H1 (cell line): ENCODE results near the gene PRRC2C. TPM values are rescaled to one million over a fixed set of nuclear protein-coding genes. Genes with fewer than 3 reads are reported as not detected.

Experiments used
- BRCA1 ChIP-seq: IDR thresholded peaks from 2 replicates; pipeline ENCODE4 v1.6.1; 2012; ENCODE audit warnings: low read depth, low read length, improper control_type of control experiment
- CHD2 ChIP-seq: IDR thresholded peaks from 2 replicates; pipeline ENCODE4 v1.6.1; 2012; ENCODE audit warnings: low read length, improper control_type of control experiment
- KDM1A ChIP-seq: fragments of 200-600, 300-600 bp; sonication (generic); IDR thresholded peaks from 2 replicates; pipeline ENCODE4 v1.7.1; 2016; ENCODE audit warnings: mild to moderate bottlenecking, low read length, borderline replicate concordance
- KDM5A ChIP-seq: fragments of 200-600 bp; IDR thresholded peaks from 2 replicates; pipeline ENCODE4 v1.7.1; 2012; ENCODE audit warnings: mild to moderate bottlenecking, low read length, inconsistent platforms, mixed read lengths
- MAFK ChIP-seq: IDR thresholded peaks from 2 replicates; pipeline ENCODE4 v1.6.1; 2012; ENCODE audit warnings: low read depth, mild to moderate bottlenecking, improper control_type of control experiment, low read length
- RAD21 ChIP-seq, 2 experiments: IDR thresholded peaks in 1 of 2; conservative IDR thresholded peaks in 1 of 2; 2 replicates each; pipeline ENCODE4 v1.6.1; 2011; ENCODE audit warnings: low read depth in 2 of 2, low read length in 2 of 2, improper control_type of control experiment in 1 of 2, inconsistent platforms in 1 of 2, mild to moderate bottlenecking in 1 of 2, moderate library complexity in 1 of 2
- RNF2 ChIP-seq: fragments of 200-900, 300-1000 bp; sonication (generic); IDR thresholded peaks from 2 replicates; pipeline ENCODE4 v1.7.1; 2016; ENCODE audit warnings: borderline replicate concordance, low read depth, mild to moderate bottlenecking, antibody characterized with exemption, low read length; ENCODE audit not compliant: poor library complexity, severe bottlenecking; ENCODE audit errors: missing control alignments
- SP1 ChIP-seq: IDR thresholded peaks from 2 replicates; pipeline ENCODE4 v1.6.1; 2011; ENCODE audit warnings: low read depth, low read length
- SUZ12 ChIP-seq: fragments of 200-600 bp; sonication (generic); IDR thresholded peaks from 2 replicates; pipeline ENCODE4 v1.6.1; 2012; ENCODE audit warnings: mild to moderate bottlenecking, inconsistent platforms, low read length, moderate library complexity, mixed read lengths
- polyA plus RNA-seq, 7 experiments: library from polyadenylated mRNA; depleted of rRNA in 3 of 7; stranded (reverse) in 5 of 7; unstranded in 2 of 7; fragments of >200 nt in 5 of 7; fragments of 200-250 nt in 2 of 7; gene quantifications; 1 replicate in 5 of 7; 2 replicates in 1 of 7; 4 replicates in 1 of 7; pipeline versions ENCODE4 v1.2.1 to v1.2.3, GENCODE V29; 2011 to 2013; ENCODE audit warnings: missing spikeins in 2 of 7, mixed read lengths in 2 of 7
- total RNA-seq: library from RNA; stranded (reverse); fragmentation: NEBNext Ultra II Directional; extraction: Animal tissue kit (Norgen Biotek cat#: 25700); gene quantifications from 2 replicates; pipeline ENCODE4 v1.2.1, GENCODE V29; 2021
- TF ChIP-seq, protein P1 (sequence below): fragments of 300-600 bp; sonication (generic); IDR thresholded peaks from 2 replicates; pipeline ENCODE4 v1.7.1; 2012; ENCODE audit warnings: low read length, moderate library complexity, mild to moderate bottlenecking, inconsistent platforms; ENCODE audit not compliant: insufficient replicate concordance
- TF ChIP-seq, protein P2 (sequence below): IDR thresholded peaks from 2 replicates; pipeline ENCODE4 v1.6.1; 2012; ENCODE audit warnings: inconsistent platforms

PRRC2C gene
- total and polyA plus RNA-seq, 2 of the 8 experiments (the other 6 are each of a cell fraction or from before 2014, with no cell fraction given): 125 to 264 TPM

DNA sequence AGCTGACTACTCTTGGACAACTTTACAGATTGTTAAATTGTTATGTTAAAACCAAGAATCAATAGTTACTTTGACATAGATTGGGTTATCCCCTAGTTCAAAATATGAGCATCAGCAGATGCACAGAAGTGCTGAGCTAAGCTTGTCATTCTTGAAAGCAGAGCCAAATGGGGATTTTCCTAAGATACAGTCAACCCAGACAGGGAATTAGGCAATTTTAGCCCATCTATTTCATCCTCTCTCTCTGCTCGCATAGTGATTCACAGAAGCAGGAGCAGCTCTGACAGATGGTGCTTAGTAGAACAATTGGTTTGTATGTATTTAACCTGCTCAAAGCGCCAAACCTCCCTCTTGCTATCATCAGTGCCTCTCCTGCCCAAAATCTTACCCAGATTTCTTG lies 27.9 kb upstream of the PRRC2C start (continued):
- TF ChIP-seq, protein P1, sequence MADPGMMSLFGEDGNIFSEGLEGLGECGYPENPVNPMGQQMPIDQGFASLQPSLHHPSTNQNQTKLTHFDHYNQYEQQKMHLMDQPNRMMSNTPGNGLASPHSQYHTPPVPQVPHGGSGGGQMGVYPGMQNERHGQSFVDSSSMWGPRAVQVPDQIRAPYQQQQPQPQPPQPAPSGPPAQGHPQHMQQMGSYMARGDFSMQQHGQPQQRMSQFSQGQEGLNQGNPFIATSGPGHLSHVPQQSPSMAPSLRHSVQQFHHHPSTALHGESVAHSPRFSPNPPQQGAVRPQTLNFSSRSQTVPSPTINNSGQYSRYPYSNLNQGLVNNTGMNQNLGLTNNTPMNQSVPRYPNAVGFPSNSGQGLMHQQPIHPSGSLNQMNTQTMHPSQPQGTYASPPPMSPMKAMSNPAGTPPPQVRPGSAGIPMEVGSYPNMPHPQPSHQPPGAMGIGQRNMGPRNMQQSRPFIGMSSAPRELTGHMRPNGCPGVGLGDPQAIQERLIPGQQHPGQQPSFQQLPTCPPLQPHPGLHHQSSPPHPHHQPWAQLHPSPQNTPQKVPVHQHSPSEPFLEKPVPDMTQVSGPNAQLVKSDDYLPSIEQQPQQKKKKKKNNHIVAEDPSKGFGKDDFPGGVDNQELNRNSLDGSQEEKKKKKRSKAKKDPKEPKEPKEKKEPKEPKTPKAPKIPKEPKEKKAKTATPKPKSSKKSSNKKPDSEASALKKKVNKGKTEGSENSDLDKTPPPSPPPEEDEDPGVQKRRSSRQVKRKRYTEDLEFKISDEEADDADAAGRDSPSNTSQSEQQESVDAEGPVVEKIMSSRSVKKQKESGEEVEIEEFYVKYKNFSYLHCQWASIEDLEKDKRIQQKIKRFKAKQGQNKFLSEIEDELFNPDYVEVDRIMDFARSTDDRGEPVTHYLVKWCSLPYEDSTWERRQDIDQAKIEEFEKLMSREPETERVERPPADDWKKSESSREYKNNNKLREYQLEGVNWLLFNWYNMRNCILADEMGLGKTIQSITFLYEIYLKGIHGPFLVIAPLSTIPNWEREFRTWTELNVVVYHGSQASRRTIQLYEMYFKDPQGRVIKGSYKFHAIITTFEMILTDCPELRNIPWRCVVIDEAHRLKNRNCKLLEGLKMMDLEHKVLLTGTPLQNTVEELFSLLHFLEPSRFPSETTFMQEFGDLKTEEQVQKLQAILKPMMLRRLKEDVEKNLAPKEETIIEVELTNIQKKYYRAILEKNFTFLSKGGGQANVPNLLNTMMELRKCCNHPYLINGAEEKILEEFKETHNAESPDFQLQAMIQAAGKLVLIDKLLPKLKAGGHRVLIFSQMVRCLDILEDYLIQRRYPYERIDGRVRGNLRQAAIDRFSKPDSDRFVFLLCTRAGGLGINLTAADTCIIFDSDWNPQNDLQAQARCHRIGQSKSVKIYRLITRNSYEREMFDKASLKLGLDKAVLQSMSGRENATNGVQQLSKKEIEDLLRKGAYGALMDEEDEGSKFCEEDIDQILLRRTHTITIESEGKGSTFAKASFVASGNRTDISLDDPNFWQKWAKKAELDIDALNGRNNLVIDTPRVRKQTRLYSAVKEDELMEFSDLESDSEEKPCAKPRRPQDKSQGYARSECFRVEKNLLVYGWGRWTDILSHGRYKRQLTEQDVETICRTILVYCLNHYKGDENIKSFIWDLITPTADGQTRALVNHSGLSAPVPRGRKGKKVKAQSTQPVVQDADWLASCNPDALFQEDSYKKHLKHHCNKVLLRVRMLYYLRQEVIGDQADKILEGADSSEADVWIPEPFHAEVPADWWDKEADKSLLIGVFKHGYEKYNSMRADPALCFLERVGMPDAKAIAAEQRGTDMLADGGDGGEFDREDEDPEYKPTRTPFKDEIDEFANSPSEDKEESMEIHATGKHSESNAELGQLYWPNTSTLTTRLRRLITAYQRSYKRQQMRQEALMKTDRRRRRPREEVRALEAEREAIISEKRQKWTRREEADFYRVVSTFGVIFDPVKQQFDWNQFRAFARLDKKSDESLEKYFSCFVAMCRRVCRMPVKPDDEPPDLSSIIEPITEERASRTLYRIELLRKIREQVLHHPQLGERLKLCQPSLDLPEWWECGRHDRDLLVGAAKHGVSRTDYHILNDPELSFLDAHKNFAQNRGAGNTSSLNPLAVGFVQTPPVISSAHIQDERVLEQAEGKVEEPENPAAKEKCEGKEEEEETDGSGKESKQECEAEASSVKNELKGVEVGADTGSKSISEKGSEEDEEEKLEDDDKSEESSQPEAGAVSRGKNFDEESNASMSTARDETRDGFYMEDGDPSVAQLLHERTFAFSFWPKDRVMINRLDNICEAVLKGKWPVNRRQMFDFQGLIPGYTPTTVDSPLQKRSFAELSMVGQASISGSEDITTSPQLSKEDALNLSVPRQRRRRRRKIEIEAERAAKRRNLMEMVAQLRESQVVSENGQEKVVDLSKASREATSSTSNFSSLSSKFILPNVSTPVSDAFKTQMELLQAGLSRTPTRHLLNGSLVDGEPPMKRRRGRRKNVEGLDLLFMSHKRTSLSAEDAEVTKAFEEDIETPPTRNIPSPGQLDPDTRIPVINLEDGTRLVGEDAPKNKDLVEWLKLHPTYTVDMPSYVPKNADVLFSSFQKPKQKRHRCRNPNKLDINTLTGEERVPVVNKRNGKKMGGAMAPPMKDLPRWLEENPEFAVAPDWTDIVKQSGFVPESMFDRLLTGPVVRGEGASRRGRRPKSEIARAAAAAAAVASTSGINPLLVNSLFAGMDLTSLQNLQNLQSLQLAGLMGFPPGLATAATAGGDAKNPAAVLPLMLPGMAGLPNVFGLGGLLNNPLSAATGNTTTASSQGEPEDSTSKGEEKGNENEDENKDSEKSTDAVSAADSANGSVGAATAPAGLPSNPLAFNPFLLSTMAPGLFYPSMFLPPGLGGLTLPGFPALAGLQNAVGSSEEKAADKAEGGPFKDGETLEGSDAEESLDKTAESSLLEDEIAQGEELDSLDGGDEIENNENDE: no peak
- TF ChIP-seq RNF2 (no peak), RAD21 (IDR thresholded peaks at IDR 0.05 in 1 of 2, conservative IDR thresholded peaks at IDR 0.05 in 1 of 2; ENCODE audit: low read depth in 2 of 2, low read length in 2 of 2) (no peak), MAFK (no peak), CHD2 (no peak), SUZ12 (no peak), SP1 (no peak), KDM1A (no peak), KDM5A (no peak), BRCA1 (no peak)
- TF ChIP-seq, protein P2, sequence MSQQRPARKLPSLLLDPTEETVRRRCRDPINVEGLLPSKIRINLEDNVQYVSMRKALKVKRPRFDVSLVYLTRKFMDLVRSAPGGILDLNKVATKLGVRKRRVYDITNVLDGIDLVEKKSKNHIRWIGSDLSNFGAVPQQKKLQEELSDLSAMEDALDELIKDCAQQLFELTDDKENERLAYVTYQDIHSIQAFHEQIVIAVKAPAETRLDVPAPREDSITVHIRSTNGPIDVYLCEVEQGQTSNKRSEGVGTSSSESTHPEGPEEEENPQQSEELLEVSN: no peak
